Vagina (tissue), 2 donors: ENCODE results near the gene MACF1.

Source experiments
- CTCF ChIP-seq, 3 experiments: fragments of 450-650 bp in 2 of 3; fragments of 200-600 bp in 1 of 3; sonication (generic) in 1 of 3; IDR thresholded peaks; one replicate each; pipeline ENCODE4 v1.5.1; 2017 to 2019; ENCODE audit warnings: antibody characterized with exemption in 3 of 3, mild to moderate bottlenecking in 2 of 3, moderate library complexity in 2 of 3
- POLR2AphosphoS5 ChIP-seq, 2 donors: sonication (generic); formaldehyde crosslinking; IDR thresholded peaks; one replicate each; pipeline ENCODE4 v1.9.0; 2017; ENCODE audit warnings: antibody characterized with exemption in 2 of 2, mild to moderate bottlenecking in 2 of 2, low read depth in 1 of 2; ENCODE audit not compliant: insufficient read depth in 1 of 2

GRCh38 chr1:39168301-39169080 is 36.0 kb upstream of the MACF1 start:
- TF ChIP-seq CTCF (IDR thresholded peaks at IDR 0.05) = no peak
- TF ChIP-seq POLR2AphosphoS5 (IDR thresholded peaks at IDR 0.05; ENCODE audit: insufficient read depth in 1 of 2, low read depth in 1 of 2) = no peak
